ENCODE results near the gene ZNF592. TPM values are rescaled to one million over a fixed set of nuclear protein-coding genes. Genes with fewer than 3 reads are reported as not detected.

Gene ZNF592
- total and polyA plus RNA-seq, 9 of the 15 experiments (the other 6 are each of a cell fraction or from before 2014, with no cell fraction given) = 0.88 to 23.8 (median 7.4) TPM

- TF ChIP-seq CREBBP (IDR thresholded peaks at IDR 0.05; ENCODE audit: low read depth, low read length) (no peak), RFX7 (CRISPR knock-in tag; IDR thresholded peaks at IDR 0.05) (no peak), ZBTB8A (IDR thresholded peaks at IDR 0.05; ENCODE audit: partially characterized antibody) (no peak), ELF2 (CRISPR knock-in tag; IDR thresholded peaks at IDR 0.05) (peak; percentile 37; the same call in 1 of the 2 replicates), PRPF4 (IDR thresholded peaks at IDR 0.05; ENCODE audit: insufficient read depth, low read depth, low read length, poor library complexity, severe bottlenecking) (peak; percentile 47), ZNF121 (CRISPR knock-in tag; conservative IDR thresholded peaks at IDR 0.05) (no peak), EZH2 (IDR thresholded peaks at IDR 0.05; ENCODE audit: borderline replicate concordance, low read depth, low read length) (no peak), SMAD2 (IDR thresholded peaks at IDR 0.05; ENCODE audit: low read depth, low read length) (no peak), ESRRA (IDR thresholded peaks at IDR 0.05; ENCODE audit: borderline replicate concordance, low read depth) (peak; percentile 89), YY1 (IDR thresholded peaks at IDR 0.05; ENCODE audit: borderline replicate concordance in 1 of 3, control insufficient read depth in 1 of 3, extremely low read depth in 1 of 3, insufficient read depth in 3 of 3, insufficient read length in 1 of 3, insufficient replicate concordance in 2 of 3, low read depth in 1 of 3, low read length in 2 of 3) (peak; percentile 40 to 90 (median 78)), ZNF408 (CRISPR knock-in tag; IDR thresholded peaks at IDR 0.05; ENCODE audit: low read depth) (no peak), THRA (IDR thresholded peaks at IDR 0.05) (no peak), MTA3 (IDR thresholded peaks at IDR 0.05; ENCODE audit: borderline replicate concordance) (peak; percentile 97), NCOA1 (IDR thresholded peaks at IDR 0.05; ENCODE audit: low read depth) (peak; percentile 95), ARID2 (IDR thresholded peaks at IDR 0.05) (no peak)
- TF ChIP-seq, protein P1, sequence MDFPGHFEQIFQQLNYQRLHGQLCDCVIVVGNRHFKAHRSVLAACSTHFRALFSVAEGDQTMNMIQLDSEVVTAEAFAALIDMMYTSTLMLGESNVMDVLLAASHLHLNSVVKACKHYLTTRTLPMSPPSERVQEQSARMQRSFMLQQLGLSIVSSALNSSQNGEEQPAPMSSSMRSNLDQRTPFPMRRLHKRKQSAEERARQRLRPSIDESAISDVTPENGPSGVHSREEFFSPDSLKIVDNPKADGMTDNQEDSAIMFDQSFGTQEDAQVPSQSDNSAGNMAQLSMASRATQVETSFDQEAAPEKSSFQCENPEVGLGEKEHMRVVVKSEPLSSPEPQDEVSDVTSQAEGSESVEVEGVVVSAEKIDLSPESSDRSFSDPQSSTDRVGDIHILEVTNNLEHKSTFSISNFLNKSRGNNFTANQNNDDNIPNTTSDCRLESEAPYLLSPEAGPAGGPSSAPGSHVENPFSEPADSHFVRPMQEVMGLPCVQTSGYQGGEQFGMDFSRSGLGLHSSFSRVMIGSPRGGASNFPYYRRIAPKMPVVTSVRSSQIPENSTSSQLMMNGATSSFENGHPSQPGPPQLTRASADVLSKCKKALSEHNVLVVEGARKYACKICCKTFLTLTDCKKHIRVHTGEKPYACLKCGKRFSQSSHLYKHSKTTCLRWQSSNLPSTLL (IDR thresholded peaks at IDR 0.05) = no peak
Measured at GRCh38 chr15:84716036-84716732, 32.2 kb upstream of the ZNF592 start, which contains the start of gene SEC11A (continued).

Data from K562 (cell line).